BLaER1 treated with 17β-estradiol and CSF1 and Interleukin-3, amounts not matched to agents 10 nM and 100 nM (cell line): Measurements from ENCODE around the gene ANKS1A.
"Not testable (repeated sequence)": the region's sequence is repeated elsewhere in the genome, so short reads cannot be mapped to it uniquely, and the experiment has no call there.

ENCODE experiments used
- H3K27ac ChIP-seq, 11 experiments: shearing (Covaris generic); formaldehyde crosslinking; 2 replicates each; pipeline ENCODE4 v1.8.1; 2022
- H3K27me3 ChIP-seq, 11 experiments: shearing (Covaris generic); formaldehyde crosslinking; 2 replicates each; pipeline ENCODE4 v1.8.1; 2022
- H3K36me3 ChIP-seq, 11 experiments: shearing (Covaris generic); formaldehyde crosslinking; 2 replicates each; pipeline ENCODE4 v1.8.1; 2022
- H3K4me1 ChIP-seq, 10 experiments: shearing (Covaris generic); formaldehyde crosslinking; 2 replicates each; pipeline ENCODE4 v1.8.1; 2022
- H3K4me2 ChIP-seq, 11 experiments: shearing (Covaris generic); formaldehyde crosslinking; 2 replicates each; pipeline ENCODE4 v1.8.1; 2022
- H3K4me3 ChIP-seq, 10 experiments: shearing (Covaris generic); formaldehyde crosslinking; 2 replicates each; pipeline ENCODE4 v1.8.1; 2022
- H3K9ac ChIP-seq, 11 experiments: shearing (Covaris generic); formaldehyde crosslinking; 2 replicates each; pipeline ENCODE4 v1.8.1; 2022
- H3K9me3 ChIP-seq, 11 experiments: shearing (Covaris generic); formaldehyde crosslinking; replicated peaks in 1 of 11; 2 replicates each; pipeline ENCODE4 v1.8.1; 2022
- H4K20me1 ChIP-seq, 11 experiments: shearing (Covaris generic); formaldehyde crosslinking; 2 replicates each; pipeline ENCODE4 v1.8.1; 2022
- Cebpa-rat ChIP-seq, 11 experiments: shearing (Covaris generic); IDR thresholded peaks; 2 replicates each; pipeline ENCODE4 v1.8.1; 2022

The ANKS1A gene

DNA sequence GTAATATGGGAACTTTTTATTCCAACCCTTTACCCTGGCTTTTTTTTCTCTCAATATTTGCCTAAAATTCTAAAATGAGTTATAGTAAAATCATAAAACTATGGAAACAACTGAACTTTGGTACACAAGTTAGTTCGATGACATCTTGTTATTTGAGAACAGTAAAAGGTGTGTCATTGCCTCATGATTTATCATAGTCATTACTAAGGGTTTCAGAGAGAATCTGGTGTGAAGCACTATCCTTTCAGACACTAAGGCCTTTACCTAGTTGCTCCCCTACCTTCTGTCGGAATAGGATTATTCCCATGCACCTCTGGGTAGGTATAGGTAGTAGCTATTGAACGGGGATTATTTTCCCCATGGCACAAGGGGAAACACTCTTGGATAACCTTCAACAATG, 12.6 kb upstream of the ANKS1A start:
- no peak overlapping the region for H3K4me2 ChIP-seq
- TF ChIP-seq Cebpa-rat (IDR thresholded peaks at IDR 0.05), result no peak
- peaks cover 0 to 18% (median 7%) of the 10 kb centered on the region in 11 experiments; a peak in 7 of 22 replicates for H4K20me1 ChIP-seq
- no peak overlapping the region for H3K9ac ChIP-seq
- peaks cover 0 to 4% (median 0%) of the 10 kb centered on the region in 10 experiments; a peak in 1 of 20 replicates for H3K4me1 ChIP-seq
- no peak overlapping the region for H3K27ac ChIP-seq
- no peaks in the 10 kb centered on the region for H3K27me3 ChIP-seq
- no peak overlapping the region for H3K4me3 ChIP-seq
- no peaks in the 10 kb centered on the region for H3K9me3 ChIP-seq
- peaks cover 96 to 100% (median 100%) of the 10 kb centered on the region in 11 experiments for H3K36me3 ChIP-seq

DNA sequence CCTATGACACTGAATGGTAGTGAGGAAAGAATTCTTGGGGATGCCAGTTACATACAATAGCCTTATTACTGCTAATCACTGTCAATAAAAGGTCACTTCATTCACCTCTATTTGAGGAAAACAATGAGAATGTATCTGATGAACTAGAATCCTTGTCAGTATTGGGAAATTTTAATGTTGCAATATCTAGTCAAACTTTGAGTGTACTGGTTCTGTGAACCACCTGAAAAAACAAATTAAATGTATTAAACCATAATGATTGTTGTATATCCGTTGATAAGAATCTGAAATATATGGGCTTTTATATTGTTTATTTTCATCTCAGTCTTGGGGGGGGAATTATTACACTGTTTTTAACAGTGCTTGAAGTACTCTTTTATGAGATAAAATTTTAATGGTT, 11.8 kb upstream of the ANKS1A start:
- Histone ChIP-seq H3K27me3 (no peaks in the 10 kb centered on the region), H3K9ac (no peak overlapping the region)

GRCh38 chr6:34877869-34878485, 11.1 kb upstream of the ANKS1A start:
- H3K27ac ChIP-seq, result no peak overlapping the region
- H3K4me1 ChIP-seq, result peaks cover 0 to 4% (median 0%) of the 10 kb centered on the region in 10 experiments; a peak in 1 of 20 replicates
- no peaks in the 10 kb centered on the region for H3K27me3 ChIP-seq
- peaks cover 84 to 100% (median 100%) of the 10 kb centered on the region in 11 experiments for H3K36me3 ChIP-seq
- peaks cover 0 to 18% (median 10%) of the 10 kb centered on the region in 11 experiments; a peak in 10 of 22 replicates for H4K20me1 ChIP-seq
- H3K4me2 ChIP-seq, result no peak overlapping the region
- no peaks in the 10 kb centered on the region for H3K9me3 ChIP-seq
- H3K4me3 ChIP-seq, result no peak overlapping the region
- no peak for TF ChIP-seq Cebpa-rat (IDR thresholded peaks at IDR 0.05)
- H3K9ac ChIP-seq, result no peak overlapping the region

More for the DNA sequence above, 11.8 kb upstream of the ANKS1A start:
- no peak overlapping the region for H3K27ac ChIP-seq
- peaks cover 0 to 4% (median 0%) of the 10 kb centered on the region in 10 experiments; a peak in 1 of 20 replicates for H3K4me1 ChIP-seq
- TF ChIP-seq Cebpa-rat (IDR thresholded peaks at IDR 0.05), result no peak
- H3K4me2 ChIP-seq, result no peak overlapping the region
- peaks cover 0 to 18% (median 7%) of the 10 kb centered on the region in 11 experiments; a peak in 8 of 22 replicates for H4K20me1 ChIP-seq
- no peak overlapping the region for H3K4me3 ChIP-seq
- peaks cover 92 to 100% (median 100%) of the 10 kb centered on the region in 11 experiments for H3K36me3 ChIP-seq
- H3K9me3 ChIP-seq, result no peaks in the 10 kb centered on the region

DNA sequence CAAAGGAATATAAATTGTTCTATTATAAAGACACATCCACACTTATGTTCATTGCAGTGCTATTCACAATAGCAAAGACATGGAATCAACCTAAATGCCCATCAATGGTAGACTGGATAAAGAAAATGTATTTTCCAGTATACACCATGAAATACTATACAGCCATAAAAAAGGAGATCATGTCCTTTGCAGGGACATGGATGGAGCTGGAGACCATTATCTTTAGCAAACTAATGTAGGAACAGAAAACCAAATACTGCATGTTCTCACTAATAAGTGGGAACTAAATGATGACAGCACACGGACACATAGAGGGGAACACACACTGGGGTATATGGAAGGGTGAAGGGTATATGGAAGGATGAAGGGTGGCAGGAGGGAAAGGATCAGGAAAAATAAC, 5.0 kb upstream of the ANKS1A start:
- not testable (repeated sequence) for H3K9ac ChIP-seq, H3K4me3 ChIP-seq, H3K27me3 ChIP-seq, H3K9me3 ChIP-seq, H3K4me2 ChIP-seq, H3K27ac ChIP-seq
- Histone ChIP-seq H3K36me3 (peaks cover 32 to 69% (median 65%) of the 10 kb centered on the region in 11 experiments), H3K4me1 (peaks cover 18 to 24% (median 19%) of the 10 kb centered on the region in 10 experiments), H4K20me1 (peaks cover 0 to 45% (median 20%) of the 10 kb centered on the region in 11 experiments; a peak in 12 of 22 replicates)

DNA sequence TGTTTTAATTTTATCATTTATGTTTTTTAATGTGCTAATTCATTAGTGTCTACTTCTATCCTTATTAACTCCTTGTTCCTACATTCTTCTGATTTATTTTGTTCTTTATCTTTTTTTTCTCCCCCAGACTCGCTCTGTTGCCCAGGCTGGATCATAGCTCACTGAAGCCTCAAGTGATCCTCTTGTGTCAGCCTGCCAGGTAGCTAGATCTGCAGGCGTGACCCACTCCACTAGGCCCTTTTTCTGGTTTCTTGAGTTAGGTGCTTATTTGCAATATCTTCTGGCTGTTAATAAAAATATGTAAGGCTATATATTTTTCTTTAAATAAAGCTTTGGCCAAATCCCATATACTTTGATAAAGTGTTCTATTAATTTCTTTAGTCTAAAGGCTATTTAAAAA, 4.1 kb upstream of the ANKS1A start:
- H3K4me1 ChIP-seq, result peaks cover 18 to 21% (median 20%) of the 10 kb centered on the region in 10 experiments
- H3K4me2 ChIP-seq, result no peak overlapping the region
- TF ChIP-seq Cebpa-rat (IDR thresholded peaks at IDR 0.05), result no peak
- peaks cover 0 to 38% (median 15%) of the 10 kb centered on the region in 11 experiments; a peak in 12 of 22 replicates for H4K20me1 ChIP-seq
- no peak overlapping the region for H3K27ac ChIP-seq
- peaks cover 22 to 60% (median 56%) of the 10 kb centered on the region in 11 experiments for H3K36me3 ChIP-seq
- H3K27me3 ChIP-seq, result no peaks in the 10 kb centered on the region
- H3K9me3 ChIP-seq, result peaks cover 0 to 5% (median 0%) of the 10 kb centered on the region in 11 experiments; a peak in 6 of 22 replicates
- H3K9ac ChIP-seq, result no peak overlapping the region; a peak in 1 of 22 replicates
- H3K4me3 ChIP-seq, result no peak overlapping the region

DNA sequence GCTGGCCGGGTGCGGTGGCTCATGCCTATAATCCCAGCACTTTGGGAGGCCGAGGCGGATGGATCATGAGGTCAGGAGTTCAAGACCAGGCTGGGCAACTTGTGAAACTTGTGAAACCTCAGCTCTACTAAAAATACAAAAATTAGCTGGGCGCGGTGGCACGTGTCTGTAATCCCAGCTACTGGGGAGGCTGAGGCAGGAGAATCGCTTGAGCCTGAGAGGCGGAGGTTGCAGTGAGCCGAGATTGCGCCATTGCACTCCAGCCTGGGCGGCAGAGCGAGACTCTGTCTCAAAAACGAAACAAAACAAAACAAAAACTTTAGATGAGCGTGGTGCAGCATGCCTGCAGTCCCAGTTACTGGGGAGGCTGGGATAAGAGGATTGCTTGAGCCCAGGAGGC, 3.2 kb upstream of the ANKS1A start:
- peaks cover 22 to 29% (median 28%) of the 10 kb centered on the region in 10 experiments for H3K4me1 ChIP-seq
- peaks cover 0 to 38% (median 12%) of the 10 kb centered on the region in 11 experiments; a peak in 12 of 22 replicates for H4K20me1 ChIP-seq
- not testable (repeated sequence) for H3K9me3 ChIP-seq, H3K27me3 ChIP-seq
- H3K4me3 ChIP-seq, result peak overlapping the region in 5 of 10 experiments; percentile 6 to 97 (median 94); a peak in 4 of 20 replicates
- peak in 4 of 11 experiments; percentile 11 to 48 (median 39); a peak in 3 of 22 replicates for TF ChIP-seq Cebpa-rat (IDR thresholded peaks at IDR 0.05)
- H3K9ac ChIP-seq, result peak overlapping the region in 10 of 11 experiments; percentile 26 to 94 (median 86); a peak in 10 of 22 replicates
- peak overlapping the region; percentile 82 to 99 (median 93) for H3K4me2 ChIP-seq
- peaks cover 15 to 52% (median 48%) of the 10 kb centered on the region in 11 experiments for H3K36me3 ChIP-seq
- H3K27ac ChIP-seq, result peak overlapping the region in 4 of 11 experiments; percentile 0 to 86 (median 8); a peak in 5 of 22 replicates

DNA sequence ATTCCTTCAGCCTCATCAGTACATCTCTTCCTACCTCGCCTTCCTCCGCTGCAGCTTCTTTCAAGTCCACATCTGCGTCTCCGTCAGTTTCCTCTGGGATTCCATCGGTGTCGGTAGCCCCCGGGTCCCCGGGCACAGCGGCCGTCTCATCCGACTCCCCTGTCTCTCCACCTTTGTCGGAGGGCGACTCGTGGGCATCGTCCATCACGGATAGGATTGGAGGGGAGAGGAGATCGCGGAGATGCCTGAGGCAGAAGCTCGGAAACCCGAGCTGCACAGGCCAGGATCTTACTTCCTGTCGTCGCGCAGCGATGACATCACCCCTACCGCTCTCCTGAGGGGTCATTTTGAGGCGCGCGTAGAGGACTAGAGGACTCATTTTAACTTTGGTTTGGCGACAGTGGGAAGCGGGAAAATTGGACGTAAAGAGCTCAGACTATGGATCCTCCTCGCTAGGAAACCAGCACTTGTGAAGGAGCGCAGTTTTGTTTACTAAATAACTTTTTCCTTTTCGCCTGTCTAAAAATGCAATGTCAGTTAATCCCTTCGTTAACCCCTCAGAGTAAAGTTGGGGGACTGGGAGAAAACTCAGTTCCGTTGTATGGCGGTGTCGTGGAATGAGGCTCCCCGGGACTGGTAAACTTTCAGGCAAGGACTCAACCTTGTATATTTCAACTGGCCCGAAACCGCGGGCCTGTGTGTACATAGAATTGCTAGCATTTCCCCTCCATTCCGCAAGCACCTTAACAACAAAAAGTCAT, 1.1 kb upstream of the ANKS1A start, which contains the start of gene TAF11:
Gene TAF11 (minus strand): TSS at position 290 of the 761 bp plus-strand sequence. CDS start 85 bp downstream, at position 205.
- no peak for TF ChIP-seq Cebpa-rat (IDR thresholded peaks at IDR 0.05)
- Histone ChIP-seq H3K27me3 (no peaks in the 10 kb centered on the region), H4K20me1 (peaks cover 4 to 42% (median 27%) of the 10 kb centered on the region in 11 experiments; a peak in 14 of 22 replicates), H3K36me3 (peaks cover 6 to 31% (median 27%) of the 10 kb centered on the region in 11 experiments), H3K4me2 (peak within 1 kb of the TSS; percentile 87 to 99 (median 97)), H3K27ac (peak within 1 kb of the TSS; percentile 69 to 90 (median 84)), H3K4me1 (peaks cover 38 to 50% (median 44%) of the 10 kb centered on the region in 10 experiments), H3K9ac (peak within 1 kb of the TSS; percentile 82 to 94 (median 89)), H3K9me3 (peaks cover 0 to 5% (median 0%) of the 10 kb centered on the region in 11 experiments; a peak in 6 of 22 replicates), H3K4me3 (peak within 1 kb of the TSS; percentile 75 to 100 (median 96))

DNA sequence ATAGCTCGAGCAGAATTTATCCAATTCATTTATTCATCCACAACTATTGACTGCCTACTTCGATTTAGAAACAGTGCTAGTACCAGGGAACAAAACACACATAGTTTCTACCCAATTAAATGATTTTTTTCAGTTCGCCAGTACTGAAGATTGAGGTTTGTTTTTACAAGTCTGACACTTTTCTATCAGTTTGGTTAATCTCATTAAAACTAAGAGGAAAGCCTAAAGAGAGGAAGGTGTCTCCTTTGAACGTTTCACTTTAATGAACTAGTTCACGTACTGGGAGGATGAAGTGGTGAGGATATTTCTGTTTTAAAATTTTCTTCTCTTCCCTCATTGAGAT, 570 bp upstream of the ANKS1A start:
- H3K9me3 ChIP-seq, result peaks cover 0 to 5% (median 0%) of the 10 kb centered on the region in 11 experiments; a peak in 6 of 22 replicates
- peak overlapping the region; percentile 82 to 94 (median 89) for H3K9ac ChIP-seq
- peaks cover 6 to 25% (median 21%) of the 10 kb centered on the region in 11 experiments for H3K36me3 ChIP-seq
- peak overlapping the region; percentile 67 to 90 (median 84); a peak in 21 of 22 replicates for H3K27ac ChIP-seq
- no peak for TF ChIP-seq Cebpa-rat (IDR thresholded peaks at IDR 0.05)
- peaks cover 4 to 38% (median 23%) of the 10 kb centered on the region in 11 experiments; a peak in 15 of 22 replicates for H4K20me1 ChIP-seq
- no peaks in the 10 kb centered on the region for H3K27me3 ChIP-seq
- H3K4me3 ChIP-seq, result peak overlapping the region; percentile 75 to 100 (median 96)
- H3K4me2 ChIP-seq, result peak overlapping the region; percentile 87 to 99 (median 97)
- H3K4me1 ChIP-seq, result peaks cover 38 to 51% (median 47%) of the 10 kb centered on the region in 10 experiments
